H1 (cell line): ENCODE results near the gene BCL2L11. TPM values are rescaled to one million over a fixed set of nuclear protein-coding genes. Genes with fewer than 3 reads are reported as not detected.

Experiments
- CTCF ChIA-PET: fragments of 300-600 bp; sonication (Branson Sonifier 250); formaldehyde crosslinking; loops from one replicate; lab custom pipeline; 2021; ENCODE audit not compliant: partially characterized antibody; lab: Charles Lee
- POLR2A ChIA-PET: fragments of 300-600 bp; sonication (Branson Sonifier 250); formaldehyde crosslinking; loops from one replicate; lab custom pipeline; 2021; ENCODE audit warnings: inconsistent platforms; ENCODE audit not compliant: partially characterized antibody; lab: Charles Lee
- DNase-seq, 2 experiments: peaks; one replicate each; pipeline versions ENCODE4 v3.0.0 to v3.0.0-alpha.2; 2010 to 2022; ENCODE audit warnings: low spot score in 2 of 2, low read depth in 1 of 2, mixed read lengths in 1 of 2
- FAIRE-seq: peaks from 2 replicates; lab custom pipeline; 2011; peaks lifted over from hg19 to GRCh38; lab: Jason Lieb, UNC
- H2AFZ ChIP-seq: 2 replicates; pipeline ENCODE4 v1.8.1; 2012; ENCODE audit warnings: low read length, inconsistent platforms
- H2AK5ac ChIP-seq: 2 replicates; pipeline ENCODE4 v1.6.1; 2013; ENCODE audit warnings: low read depth, low read length
- H2BK120ac ChIP-seq: replicated peaks from 2 replicates; pipeline ENCODE3; 2013; ENCODE audit warnings: low read depth, low read length, inconsistent platforms
- H2BK12ac ChIP-seq: 2 replicates; pipeline ENCODE4 v1.6.1; 2013; ENCODE audit warnings: low read depth, low read length
- H2BK15ac ChIP-seq: 2 replicates; pipeline ENCODE4 v1.6.1; 2013; ENCODE audit warnings: low read length
- H2BK20ac ChIP-seq: 2 replicates; pipeline ENCODE4 v1.6.1; 2013; ENCODE audit warnings: low read length
- H2BK5ac ChIP-seq: 2 replicates; pipeline ENCODE4 v1.6.1; 2013; ENCODE audit warnings: low read depth, low read length
- H3K14ac ChIP-seq: 2 replicates; pipeline ENCODE4 v1.6.1; 2013; ENCODE audit warnings: inconsistent platforms; ENCODE audit not compliant: insufficient read length
- H3K18ac ChIP-seq: 2 replicates; pipeline ENCODE4 v1.6.1; 2013; ENCODE audit warnings: low read length; ENCODE audit errors: extremely low read depth
- H3K23ac ChIP-seq: 2 replicates; pipeline ENCODE4 v1.6.1; 2013; ENCODE audit warnings: inconsistent platforms; ENCODE audit not compliant: insufficient read length
- H3K23me2 ChIP-seq: 2 replicates; pipeline ENCODE4 v1.6.1; 2013; ENCODE audit warnings: low read depth, low read length
- H3K27ac ChIP-seq: 2 replicates; pipeline ENCODE4 v1.6.1; 2011; ENCODE audit warnings: low read depth, low read length, inconsistent platforms
- H3K27me3 ChIP-seq, 4 experiments: replicated peaks in 1 of 4; 1 replicate in 1 of 4; 2 replicates in 3 of 4; pipeline versions ENCODE4 v1.6.1 to v1.8.1; 2011 to 2013; ENCODE audit warnings: low read length in 3 of 4, mild to moderate bottlenecking in 3 of 4, inconsistent platforms in 2 of 4, mixed read lengths in 2 of 4, moderate library complexity in 1 of 4; ENCODE audit not compliant: control insufficient read depth in 3 of 4, insufficient read depth in 3 of 4; ENCODE audit errors: extremely low read depth in 1 of 4
- H3K36me3 ChIP-seq, 4 experiments: 2 replicates each; pipeline versions ENCODE4 v1.6.1 to v1.8.1; 2011 to 2013; ENCODE audit warnings: mild to moderate bottlenecking in 4 of 4, low read length in 3 of 4, moderate library complexity in 2 of 4, control low read depth in 1 of 4, inconsistent platforms in 1 of 4; ENCODE audit not compliant: insufficient read depth in 4 of 4, control insufficient read depth in 2 of 4
- H3K4ac ChIP-seq: replicated peaks from 2 replicates; pipeline ENCODE3; 2013; ENCODE audit warnings: low read length, low read depth, mixed read lengths, inconsistent platforms; ENCODE audit not compliant: insufficient read length
- H3K4me1 ChIP-seq, 4 experiments: replicated peaks in 1 of 4; 1 replicate in 1 of 4; 2 replicates in 3 of 4; pipeline versions ENCODE4 v1.6.1 to v1.8.1; 2011 to 2013; ENCODE audit warnings: low read length in 3 of 4, inconsistent platforms in 2 of 4, mixed read lengths in 1 of 4; ENCODE audit not compliant: insufficient read depth in 4 of 4, control insufficient read depth in 3 of 4
- H3K4me2 ChIP-seq, 2 experiments: 2 replicates each; pipeline versions ENCODE4 v1.6.1 to v1.8.1; 2011 to 2013; ENCODE audit warnings: low read depth in 2 of 2, low read length in 2 of 2, control low read depth in 1 of 2, inconsistent platforms in 1 of 2, mild to moderate bottlenecking in 1 of 2; ENCODE audit not compliant: insufficient read depth in 1 of 2
- H3K4me3 ChIP-seq, 4 experiments: fragments of 200-600, 300-600 bp in 1 of 4; sonication (generic), shearing (Covaris generic), sonication (Bioruptor Twin) in 1 of 4; 2 replicates each; pipeline versions ENCODE4 v1.5.1 to v1.8.1; 2011 to 2016; ENCODE audit warnings: low read length in 4 of 4, low read depth in 3 of 4, control low read depth in 2 of 4, inconsistent platforms in 2 of 4, mild to moderate bottlenecking in 2 of 4, mixed read lengths in 1 of 4, moderate library complexity in 1 of 4; ENCODE audit not compliant: insufficient read depth in 2 of 4; ENCODE audit errors: extremely low read depth in 1 of 4
- H3K56ac ChIP-seq: replicated peaks from 2 replicates; pipeline ENCODE3; 2013; ENCODE audit warnings: low read depth, mild to moderate bottlenecking, mixed read lengths, low read length, inconsistent platforms; ENCODE audit not compliant: insufficient read length
- H3K79me1 ChIP-seq: 2 replicates; pipeline ENCODE4 v1.6.1; 2013; ENCODE audit warnings: low read depth, low read length, control low read depth
- H3K79me2 ChIP-seq, 2 experiments: 2 replicates each; pipeline versions ENCODE4 v1.6.1 to v1.8.1; 2012 to 2013; ENCODE audit warnings: low read length in 2 of 2, mild to moderate bottlenecking in 2 of 2, inconsistent platforms in 1 of 2; ENCODE audit not compliant: insufficient read depth in 2 of 2, control insufficient read depth in 1 of 2
- H3K9ac ChIP-seq, 4 experiments: replicated peaks in 1 of 4; 1 replicate in 1 of 4; 2 replicates in 3 of 4; pipeline versions ENCODE4 v1.6.1 to v1.8.1; 2011 to 2013; ENCODE audit warnings: low read depth in 3 of 4, low read length in 3 of 4, control low read depth in 2 of 4, mild to moderate bottlenecking in 2 of 4, moderate library complexity in 2 of 4, inconsistent platforms in 1 of 4; ENCODE audit errors: extremely low read depth in 1 of 4
- H3K9me3 ChIP-seq, 2 experiments: 2 replicates each; pipeline versions ENCODE4 v1.6.1 to v1.8.1; 2012 to 2013; ENCODE audit warnings: mild to moderate bottlenecking in 2 of 2, moderate library complexity in 2 of 2, control low read depth in 1 of 2, inconsistent platforms in 1 of 2, low read depth in 1 of 2, low read length in 1 of 2, mixed read lengths in 1 of 2; ENCODE audit not compliant: insufficient read depth in 2 of 2
- H4K20me1 ChIP-seq, 2 experiments: replicated peaks in 1 of 2; 2 replicates each; pipeline versions ENCODE3 to v1.8.1; 2011 to 2013; ENCODE audit warnings: inconsistent platforms in 2 of 2, low read length in 2 of 2, mild to moderate bottlenecking in 1 of 2; ENCODE audit not compliant: insufficient read depth in 2 of 2, control insufficient read depth in 1 of 2
- H4K5ac ChIP-seq: 2 replicates; pipeline ENCODE4 v1.6.1; 2013; ENCODE audit warnings: low read length, low read depth, mixed read lengths, inconsistent platforms; ENCODE audit not compliant: insufficient read length
- H4K8ac ChIP-seq: 2 replicates; pipeline ENCODE4 v1.8.0; 2013; ENCODE audit warnings: mild to moderate bottlenecking, moderate library complexity, low read length, inconsistent platforms; ENCODE audit not compliant: insufficient read depth; ENCODE audit errors: extremely low read depth
- H4K91ac ChIP-seq: replicated peaks from 2 replicates; pipeline ENCODE3; 2013; ENCODE audit warnings: low read length, mixed read lengths, inconsistent platforms; ENCODE audit not compliant: insufficient read length
- CHD1 ChIP-seq: IDR thresholded peaks from 2 replicates; pipeline ENCODE4 v1.6.1; 2012; ENCODE audit warnings: low read depth, low read length, improper control_type of control experiment
- HDAC2 ChIP-seq, 2 experiments: fragments of 300-600 bp in 1 of 2; sonication (generic) in 1 of 2; IDR thresholded peaks; 2 replicates each; pipeline ENCODE4 v1.6.1; 2011 to 2012; ENCODE audit warnings: low read depth in 2 of 2, low read length in 2 of 2, mild to moderate bottlenecking in 2 of 2, moderate library complexity in 2 of 2, borderline replicate concordance in 1 of 2, inconsistent platforms in 1 of 2
- POLR2A ChIP-seq, 2 experiments: IDR thresholded peaks; 1 replicate in 1 of 2; 2 replicates in 1 of 2; pipeline ENCODE4 v1.6.1; 2011; ENCODE audit warnings: low read depth in 2 of 2, low read length in 2 of 2, mild to moderate bottlenecking in 2 of 2; ENCODE audit errors: control extremely low read depth in 1 of 2
- RNF2 ChIP-seq: fragments of 200-900, 300-1000 bp; sonication (generic); IDR thresholded peaks from 2 replicates; pipeline ENCODE4 v1.7.1; 2016; ENCODE audit warnings: borderline replicate concordance, low read depth, mild to moderate bottlenecking, antibody characterized with exemption, low read length; ENCODE audit not compliant: poor library complexity, severe bottlenecking; ENCODE audit errors: missing control alignments
- TBP ChIP-seq: IDR thresholded peaks from 2 replicates; pipeline ENCODE4 v1.6.1; 2011; ENCODE audit warnings: low read depth, low read length, improper control_type of control experiment
- whole genome bisulfite sequencing, 2 experiments: shearing (Covaris generic) in 1 of 2; methylation state at CpG; one replicate each; pipeline versions ENCODE4 v1.1.6 to v1.1.7; 2013 to 2015; ENCODE audit warnings: low lambda C conversion rate in 2 of 2, mixed read lengths in 2 of 2, inconsistent platforms in 1 of 2, low coverage in 1 of 2, missing lambda C conversion rate in 1 of 2; ENCODE audit not compliant: insufficient replicate concordance in 2 of 2, insufficient coverage in 1 of 2, insufficient read length in 1 of 2; ENCODE audit errors: extremely low coverage in 1 of 2, missing lambda C conversion rate in 1 of 2; 5-methylcytosine and 5-hydroxymethylcytosine counted together
- polyA plus RNA-seq, 7 experiments: library from polyadenylated mRNA; depleted of rRNA in 3 of 7; stranded (reverse) in 5 of 7; unstranded in 2 of 7; fragments of >200 nt in 5 of 7; fragments of 200-250 nt in 2 of 7; gene quantifications; 1 replicate in 5 of 7; 2 replicates in 1 of 7; 4 replicates in 1 of 7; pipeline versions ENCODE4 v1.2.1 to v1.2.3, GENCODE V29; 2011 to 2013; ENCODE audit warnings: missing spikeins in 2 of 7, mixed read lengths in 2 of 7
- total RNA-seq: library from RNA; stranded (reverse); fragmentation: NEBNext Ultra II Directional; extraction: Animal tissue kit (Norgen Biotek cat#: 25700); gene quantifications from 2 replicates; pipeline ENCODE4 v1.2.1, GENCODE V29; 2021

BCL2L11 gene
- total and polyA plus RNA-seq, 2 of the 8 experiments (the other 6 are each of a cell fraction or from before 2014, with no cell fraction given), result 7.5 to 22.9 TPM

- Histone ChIP-seq H2BK20ac (no peak overlapping the region), H2AK5ac (no peak overlapping the region), H2BK120ac (no peak overlapping the region), H3K36me3 (peaks cover 6 to 57% (median 10%) of the 10 kb centered on the region in 4 experiments; a peak in 5 of 8 replicates), H3K23me2 (no peaks in the 10 kb centered on the region), H2AFZ (no peak overlapping the region), H3K23ac (no peak overlapping the region), H3K56ac (no peak overlapping the region), H3K4me3 (no peak overlapping the region), H3K9ac (no peak overlapping the region), H4K5ac (no peak overlapping the region), H3K27ac (no peak overlapping the region), H4K91ac (no peak overlapping the region), H2BK5ac (no peak overlapping the region), H4K8ac (no peak overlapping the region), H3K14ac (no peak overlapping the region), H2BK12ac (no peak overlapping the region), H3K4ac (no peak overlapping the region), H3K79me1 (peaks cover 22% of the 10 kb centered on the region), H3K9me3 (no peaks in the 10 kb centered on the region), H2BK15ac (no peak overlapping the region), H4K20me1 (peaks cover 5 to 21% of the 10 kb centered on the region in 2 experiments), H3K4me1 (peaks cover 0 to 9% (median 4%) of the 10 kb centered on the region in 4 experiments; a peak in 5 of 7 replicates), H3K18ac (no peak overlapping the region), H3K4me2 (no peak overlapping the region), H3K79me2 (peaks cover 1 to 28% of the 10 kb centered on the region in 2 experiments; a peak in 3 of 4 replicates), H3K27me3 (no peaks in the 10 kb centered on the region)
- DNase-seq (no peak), FAIRE-seq (no peak)
- ChIA-PET POLR2A (interaction anchor here (1.2 to 1.3 kb wide), 2 partner anchors 12 to 36 kb away, joined by 4 read pairs; partner anchors contain the start of gene BCL2L11), CTCF (interaction anchor here (1.0 kb wide), 1 partner anchor 10 kb away, joined by 3 read pairs; no protein-coding TSS in a partner anchor)
- WGBS, 2 experiments, result 88% methylated on average over 5 of the region's 5 CpGs; no CpG with 5 or more reads in 1 of the 2 experiments
- no peak for TF ChIP-seq TBP
- no peak for TF ChIP-seq HDAC2 (IDR thresholded peaks at IDR 0.05; ENCODE audit: borderline replicate concordance in 1 of 2, low read depth in 2 of 2, low read length in 2 of 2)
- TF ChIP-seq CHD1, result no peak
- no peak for TF ChIP-seq POLR2A (IDR thresholded peaks at IDR 0.05; ENCODE audit: control extremely low read depth in 1 of 2, low read depth in 2 of 2, low read length in 2 of 2)
- TF ChIP-seq RNF2, result no peak
These were observed 36.5 kb downstream of the BCL2L11 start for GRCh38 chr2:111157071-111157661.
